HG02870 (cell line): ENCODE measurements around the gene PRRG1.
"Not testable (repeated sequence)": the region's sequence is repeated elsewhere in the genome, so short reads cannot be mapped to it uniquely, and the experiment has no call there.

Source experiments
- ATAC-seq: cut with Tn5 transposase; IDR thresholded peaks from one replicate; pipeline ENCODE4 v1.9.1; 2021; ENCODE audit warnings: mild to moderate bottlenecking, moderate library complexity; ENCODE audit not compliant: unreplicated experiment

The PRRG1 gene

DNA sequence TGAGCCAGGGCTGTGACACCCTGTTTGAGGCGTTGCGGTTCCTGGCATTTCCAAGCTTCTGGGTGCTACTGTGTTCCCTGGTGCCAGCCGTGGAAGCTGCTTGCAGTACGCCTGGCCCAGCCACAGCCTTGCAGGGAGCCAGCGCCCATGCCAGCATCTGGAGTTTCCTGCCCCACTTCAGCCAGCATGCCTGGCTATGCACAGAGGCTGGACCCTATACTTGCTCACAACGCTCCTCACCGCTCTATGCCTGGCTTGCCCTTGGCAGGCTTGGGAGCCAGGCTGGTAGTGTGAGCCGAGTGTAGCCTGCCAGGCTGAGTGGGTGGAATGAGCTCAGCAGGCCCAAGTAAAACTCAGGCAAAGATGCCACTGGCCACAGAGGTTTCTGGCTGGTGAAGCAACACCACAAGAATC, 22.4 kb downstream of the PRRG1 start:
- no peak for ATAC-seq

DNA sequence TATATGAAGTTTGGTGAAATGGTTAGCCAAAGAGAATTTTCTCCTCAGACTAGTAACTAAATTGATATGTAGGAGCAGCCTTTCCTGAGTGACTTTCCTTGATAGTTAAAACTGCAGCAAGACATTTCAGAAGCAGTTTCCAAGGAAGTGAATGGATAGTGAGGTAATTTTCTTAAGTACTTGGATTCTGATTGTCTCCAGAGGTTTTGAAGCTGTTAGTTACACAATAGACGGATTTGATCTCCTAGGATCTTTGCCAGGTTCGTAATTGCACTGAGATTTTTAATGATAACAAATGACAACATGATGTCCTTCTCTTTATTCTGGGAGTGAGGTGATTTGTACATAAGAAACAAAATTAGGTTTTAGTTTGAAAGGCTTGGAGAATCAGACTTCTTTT, 29.2 kb downstream of the PRRG1 start:
- ATAC-seq = no peak

DNA sequence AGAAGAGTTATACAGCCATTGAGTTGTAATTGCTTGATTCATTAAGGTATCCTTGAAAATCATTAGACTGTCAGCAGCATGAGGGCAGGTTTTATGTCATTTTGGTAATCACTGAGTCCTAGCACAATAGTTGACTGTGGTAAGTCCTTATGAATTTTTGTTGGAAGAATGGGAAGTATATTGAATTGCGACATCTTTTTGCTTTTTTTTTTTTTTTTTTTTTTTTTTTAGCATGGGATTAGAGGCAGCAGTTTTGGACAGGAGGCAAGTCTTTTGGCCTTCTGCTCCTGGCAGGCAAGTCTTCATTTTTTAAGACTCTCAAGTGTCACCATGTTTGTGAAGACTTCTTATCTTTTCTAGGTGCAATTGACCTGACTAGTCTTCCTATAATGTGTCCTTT, 29.7 kb downstream of the PRRG1 start:
- no peak for ATAC-seq

DNA sequence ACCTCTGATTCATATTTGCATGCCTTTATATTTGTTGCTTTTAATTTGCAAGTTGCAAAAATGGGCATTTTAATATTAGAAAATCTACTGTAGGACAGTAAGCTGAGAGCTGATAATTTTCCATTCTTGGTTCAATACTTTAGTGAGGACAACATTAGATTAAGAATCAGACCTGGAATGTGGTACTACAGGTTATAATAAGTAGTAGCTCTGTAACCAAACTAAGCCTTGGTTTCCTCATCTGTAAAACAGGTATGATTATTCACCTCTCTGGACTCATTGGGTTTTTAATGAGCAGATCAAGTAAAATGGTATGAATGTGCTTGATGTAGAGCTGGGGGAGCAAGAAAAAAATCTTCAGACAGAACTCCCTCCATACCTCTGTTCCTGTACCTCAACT, 31.1 kb downstream of the PRRG1 start:
- ATAC-seq = no peak

DNA sequence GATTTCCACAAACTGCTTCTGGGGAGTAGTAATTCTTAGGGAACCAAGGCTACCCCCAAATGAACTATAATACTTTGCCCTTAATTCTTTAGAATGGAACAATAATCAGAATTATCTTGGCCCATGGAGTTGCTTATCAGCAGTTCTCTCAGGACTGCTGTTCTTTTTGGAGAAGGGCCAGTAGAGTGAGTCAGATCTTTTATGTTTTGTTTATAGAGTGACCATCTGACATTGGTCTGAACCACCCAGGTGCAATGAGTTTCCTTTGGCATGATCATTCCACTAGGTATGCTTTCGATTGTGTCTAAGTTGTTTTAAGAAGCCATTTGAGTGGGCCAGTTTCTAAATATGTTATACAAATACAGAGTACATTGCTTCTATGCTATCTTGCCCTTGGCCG, 31.8 kb downstream of the PRRG1 start:
- no peak for ATAC-seq

DNA sequence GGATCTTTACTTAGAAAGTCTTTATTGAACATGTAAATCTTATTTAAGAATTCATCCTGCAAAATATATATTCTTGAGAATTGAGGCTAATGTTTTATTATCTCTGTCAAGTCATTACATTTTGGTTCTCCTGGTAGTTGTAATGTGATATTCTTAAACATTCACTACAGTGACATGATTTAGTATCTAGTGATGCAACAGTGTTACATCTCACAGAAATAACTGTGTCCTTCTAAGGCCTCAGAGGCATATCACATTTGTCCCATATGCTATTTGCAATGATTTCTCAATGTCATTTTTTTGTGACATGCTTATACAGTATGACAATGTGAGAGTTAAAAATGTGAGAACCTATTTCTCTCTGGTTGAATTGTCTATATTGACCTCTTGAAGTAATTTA, 34.1 kb downstream of the PRRG1 start:
- ATAC-seq = no peak

DNA sequence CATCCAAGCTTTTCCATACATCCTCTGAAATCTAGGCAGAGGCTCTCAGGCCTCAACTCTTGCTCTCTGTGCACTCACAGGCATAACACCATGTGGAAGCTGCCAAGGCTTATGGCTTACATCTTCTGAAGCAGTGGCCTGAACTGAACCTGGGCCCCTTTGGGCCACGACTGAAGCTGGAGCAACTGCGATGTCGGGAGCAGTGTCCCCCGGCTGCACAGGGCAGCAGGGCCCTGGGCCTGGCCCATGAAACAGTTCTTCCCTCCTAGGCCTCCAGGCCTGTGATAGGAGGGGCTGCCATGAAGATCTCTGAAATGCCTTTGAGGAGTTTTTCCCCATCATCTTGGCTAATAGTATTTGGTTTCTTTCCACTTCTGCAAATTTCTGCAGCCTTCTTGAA, 39.2 kb downstream of the PRRG1 start:
- ATAC-seq = no peak

DNA sequence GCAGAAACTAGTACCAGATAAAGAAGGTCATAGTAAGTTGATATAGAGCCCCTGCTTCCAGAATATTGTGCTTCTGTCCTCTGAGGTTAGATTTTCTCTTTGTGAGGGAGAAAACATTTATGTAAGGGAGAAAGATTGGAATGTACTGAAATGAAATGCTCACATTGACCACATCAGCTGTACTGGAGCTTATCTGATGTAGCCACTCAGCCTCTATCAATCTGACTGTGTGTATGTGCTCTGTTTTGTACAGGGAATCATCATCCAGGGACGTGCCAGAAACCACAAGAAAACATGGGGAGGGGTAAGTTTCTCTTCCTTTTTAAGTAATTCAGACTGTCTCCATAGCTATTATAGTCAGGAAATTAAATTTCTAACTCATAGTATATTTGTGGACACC, 56.8 kb downstream of the PRRG1 start:
- no peak for ATAC-seq

DNA sequence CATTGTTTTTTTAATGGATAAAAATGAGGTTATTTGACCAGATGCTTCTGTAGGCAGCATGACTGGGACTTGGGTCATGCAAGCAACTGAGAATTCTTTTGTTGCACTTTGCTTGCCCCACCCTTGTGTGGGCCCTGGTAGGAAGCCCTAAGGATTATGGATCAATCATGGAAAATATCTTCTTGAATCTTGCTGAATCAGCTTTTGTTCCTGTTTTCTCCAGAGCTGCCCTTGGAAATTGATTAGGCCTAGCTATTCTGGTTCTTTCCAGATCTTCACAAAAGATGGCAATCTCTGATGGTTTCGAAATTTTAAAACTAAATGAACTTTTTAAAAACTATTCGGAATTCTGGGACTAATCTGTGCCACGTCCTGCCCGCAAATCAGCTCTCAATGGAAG, 58.6 kb downstream of the PRRG1 start:
- no peak for ATAC-seq

DNA sequence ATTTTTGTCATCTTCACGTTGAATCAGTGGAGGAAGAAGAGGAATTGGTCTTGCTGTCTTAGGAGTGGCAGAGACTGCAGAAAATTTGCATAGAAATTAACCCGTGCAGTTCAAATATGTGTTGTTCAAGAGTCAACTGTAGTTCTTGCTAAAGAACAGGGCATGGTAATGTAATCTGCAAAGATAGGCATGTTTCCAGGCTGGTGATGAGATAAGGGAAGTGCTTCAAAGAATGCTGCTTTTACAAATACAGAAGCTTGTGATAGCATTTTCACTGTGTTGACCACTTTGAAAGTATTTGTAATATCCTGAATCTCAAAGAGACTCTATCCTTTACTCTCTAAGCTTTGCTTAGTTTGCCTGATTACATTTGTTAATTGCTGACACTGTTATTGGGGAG, 60.1 kb downstream of the PRRG1 start:
- ATAC-seq = no peak

DNA sequence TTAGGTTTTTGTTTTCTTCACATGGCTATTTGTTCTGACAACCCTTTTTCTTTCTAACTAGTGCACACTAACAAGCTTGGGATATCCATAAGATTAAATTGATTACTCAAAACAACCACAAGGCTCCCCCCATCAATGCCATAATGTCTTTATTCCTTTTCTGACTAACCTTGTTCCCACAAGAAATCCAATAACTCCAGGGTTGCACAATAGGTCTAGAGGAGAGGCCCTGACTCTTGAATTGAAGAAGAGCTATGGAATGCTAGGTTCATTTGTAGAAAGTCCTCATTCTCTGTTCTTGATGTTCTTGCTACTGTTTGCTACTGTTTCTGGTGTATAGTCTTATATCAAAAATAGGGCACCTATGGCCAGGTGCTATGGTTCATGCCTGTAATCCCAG, 71.0 kb downstream of the PRRG1 start:
- no peak for ATAC-seq

DNA sequence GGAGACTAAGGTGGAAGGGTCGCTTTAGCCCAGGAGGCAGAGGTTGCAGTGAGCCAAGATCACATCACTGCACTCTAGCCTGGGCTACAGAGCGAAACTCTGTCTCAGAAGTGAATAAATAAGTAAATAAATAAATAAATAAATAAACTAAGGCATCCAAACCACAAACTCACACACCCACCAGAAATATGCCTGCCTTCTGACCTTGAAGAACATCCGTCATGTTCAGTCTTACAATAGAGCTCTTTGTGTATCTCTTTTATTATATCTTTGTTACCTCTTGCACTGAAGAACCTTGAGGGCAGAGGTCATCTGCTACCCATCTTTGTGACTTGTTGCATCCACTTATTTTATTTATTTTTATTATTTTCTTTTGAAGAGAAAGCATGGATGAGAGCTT, 71.6 kb downstream of the PRRG1 start:
- ATAC-seq = no peak

DNA sequence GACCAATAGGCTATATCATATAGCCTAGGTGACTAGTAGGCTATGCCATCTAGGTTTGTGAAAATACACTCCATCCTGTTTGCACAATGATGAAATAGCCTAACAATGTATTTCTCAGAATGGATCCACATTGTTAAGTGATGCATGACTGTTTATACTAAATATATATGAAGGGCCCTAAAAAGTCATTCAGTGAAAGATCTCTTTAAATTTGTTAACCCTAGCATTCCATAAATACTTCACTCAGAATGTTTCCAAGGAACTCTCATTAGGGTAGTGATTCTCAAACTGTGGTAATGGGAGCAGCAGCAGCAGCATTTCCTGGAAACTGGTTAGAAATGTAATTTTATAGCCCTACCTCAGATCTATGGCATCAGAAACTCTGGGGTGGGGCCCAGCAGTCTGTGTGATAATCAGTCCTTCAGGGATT, 74.9 kb downstream of the PRRG1 start:
- ATAC-seq = no peak

DNA sequence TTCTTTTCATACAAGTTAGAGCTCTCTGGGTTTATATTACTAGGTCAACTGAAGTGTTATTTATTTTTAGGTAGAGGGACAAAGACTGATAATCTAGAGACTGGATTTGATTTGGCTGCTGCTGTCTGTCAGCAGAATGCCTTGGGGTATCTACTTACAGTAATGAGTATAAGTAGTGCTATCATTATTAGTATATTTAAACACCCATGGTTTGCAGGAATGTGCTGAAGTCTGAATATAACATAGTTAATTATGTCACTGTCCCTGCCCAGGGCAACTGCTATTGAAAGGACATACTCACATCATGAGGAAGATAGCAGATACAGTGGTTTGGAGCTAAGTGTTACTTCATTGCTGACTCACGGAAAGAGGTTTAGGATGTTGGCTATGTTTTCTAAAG, 76.2 kb downstream of the PRRG1 start:
- ATAC-seq = no peak

DNA sequence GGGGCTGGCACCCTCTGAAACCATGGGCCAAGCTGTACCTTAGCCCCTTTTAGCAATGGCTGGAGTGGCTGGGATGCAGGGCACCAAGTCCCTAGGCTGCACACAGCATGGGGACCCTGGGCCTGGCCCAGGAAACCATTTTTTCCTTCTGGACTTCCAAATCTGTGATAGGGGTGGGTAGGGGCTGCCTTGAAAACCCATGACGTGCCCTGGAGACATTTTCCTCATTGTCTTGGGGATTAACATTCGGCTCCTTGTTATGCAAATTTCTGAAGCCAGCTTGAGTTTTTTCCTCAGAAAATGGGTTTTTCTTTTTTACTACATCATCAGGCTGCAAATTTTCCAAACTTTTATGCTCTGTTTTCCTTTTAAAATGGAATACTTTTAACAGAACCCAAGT, 79.8 kb downstream of the PRRG1 start:
- not testable (repeated sequence) for ATAC-seq

DNA sequence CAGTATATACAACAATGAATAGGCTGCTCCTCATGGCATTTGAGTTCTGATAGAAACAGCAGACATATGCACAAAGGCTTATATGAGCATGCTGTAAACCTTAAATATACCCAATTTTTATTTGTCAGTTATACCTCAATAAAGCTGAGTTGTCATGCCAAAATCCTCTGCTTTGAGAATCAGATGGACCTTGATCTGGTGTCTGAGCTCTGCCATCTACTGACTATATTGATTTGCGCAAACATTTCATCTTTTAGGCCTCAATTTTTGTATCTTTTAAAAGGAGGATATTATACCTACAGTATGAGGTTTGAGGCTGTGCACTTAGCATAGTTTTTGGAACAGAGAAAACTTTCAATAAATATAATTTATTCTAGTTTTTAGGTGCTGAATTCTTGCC, 85.2 kb downstream of the PRRG1 start:
- no peak for ATAC-seq

DNA sequence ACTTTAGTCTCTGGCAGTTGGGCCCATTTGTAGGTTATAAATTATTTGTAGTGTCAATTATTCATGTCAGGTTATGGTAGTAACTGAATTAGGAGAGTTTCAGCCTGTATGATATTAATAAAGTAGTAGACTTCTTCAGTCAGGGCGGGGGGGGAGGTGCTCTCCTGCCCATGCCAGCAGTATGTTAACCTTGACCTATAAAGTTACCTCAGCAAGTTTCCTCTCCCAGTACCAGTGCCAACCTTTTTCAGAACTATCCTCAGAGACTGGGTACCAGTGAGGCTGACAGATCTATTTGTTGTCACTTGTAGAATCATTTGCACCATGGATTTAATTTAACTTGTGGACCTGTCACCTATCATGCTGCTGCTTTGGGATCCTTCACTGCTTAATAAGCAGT, 88.0 kb downstream of the PRRG1 start:
- ATAC-seq = no peak

DNA sequence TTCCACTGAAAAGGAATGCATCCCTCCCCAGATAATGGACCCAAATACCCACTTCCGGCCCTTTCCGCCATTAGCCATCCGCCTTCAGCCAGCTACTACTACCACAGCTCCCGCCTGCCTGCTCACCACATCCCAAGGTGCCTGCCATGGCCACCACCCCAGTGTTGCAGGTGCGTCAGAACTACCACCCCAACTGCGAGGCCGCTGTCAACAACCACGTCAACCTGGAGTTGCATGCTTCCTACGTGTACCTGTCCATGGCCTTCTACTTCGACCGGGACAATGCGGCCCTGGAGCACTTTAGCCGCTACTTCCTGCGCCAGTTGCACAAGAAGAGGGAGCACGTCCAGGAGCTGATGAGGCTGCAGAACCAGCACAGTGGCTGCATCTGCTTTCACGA, 92.2 kb downstream of the PRRG1 start:
- ATAC-seq = no peak

DNA sequence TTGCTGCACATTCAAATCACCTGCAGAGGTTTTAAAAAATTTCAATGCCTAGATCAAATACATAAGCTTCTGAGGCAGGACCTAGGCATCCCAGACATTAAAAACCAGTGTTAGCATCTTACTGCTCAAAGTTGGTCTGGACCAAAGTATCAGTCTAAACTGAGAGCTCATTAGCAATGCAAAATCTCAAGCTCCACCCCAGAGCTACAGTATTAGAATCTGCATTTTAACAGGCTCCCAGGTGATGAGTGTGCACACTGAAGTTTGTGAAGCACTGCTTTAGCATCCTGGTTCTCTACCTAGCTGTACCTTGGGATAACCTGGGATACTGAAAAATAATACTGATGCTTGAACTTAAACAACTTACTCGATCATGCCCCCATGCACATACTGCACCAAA, 96.0 kb downstream of the PRRG1 start:
- ATAC-seq = no peak

DNA sequence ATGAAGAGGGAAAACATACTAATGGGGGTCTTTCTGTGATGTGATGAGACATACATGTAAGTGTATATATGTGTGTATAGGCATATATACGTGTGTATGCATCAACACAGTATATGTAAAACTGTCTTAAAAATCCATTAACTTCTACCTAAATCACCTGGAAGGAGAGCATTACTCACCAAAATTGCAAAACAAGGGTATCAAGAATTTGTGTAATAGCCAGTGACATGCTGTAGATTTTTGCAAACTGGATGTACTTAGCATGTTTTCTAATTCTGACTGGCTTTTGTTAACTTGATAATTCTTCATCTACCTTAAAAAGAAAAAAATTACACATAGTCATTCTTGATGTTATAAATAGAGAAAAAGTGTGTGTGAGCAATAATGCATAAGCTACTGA, 104.7 kb downstream of the PRRG1 start:
- ATAC-seq = no peak

DNA sequence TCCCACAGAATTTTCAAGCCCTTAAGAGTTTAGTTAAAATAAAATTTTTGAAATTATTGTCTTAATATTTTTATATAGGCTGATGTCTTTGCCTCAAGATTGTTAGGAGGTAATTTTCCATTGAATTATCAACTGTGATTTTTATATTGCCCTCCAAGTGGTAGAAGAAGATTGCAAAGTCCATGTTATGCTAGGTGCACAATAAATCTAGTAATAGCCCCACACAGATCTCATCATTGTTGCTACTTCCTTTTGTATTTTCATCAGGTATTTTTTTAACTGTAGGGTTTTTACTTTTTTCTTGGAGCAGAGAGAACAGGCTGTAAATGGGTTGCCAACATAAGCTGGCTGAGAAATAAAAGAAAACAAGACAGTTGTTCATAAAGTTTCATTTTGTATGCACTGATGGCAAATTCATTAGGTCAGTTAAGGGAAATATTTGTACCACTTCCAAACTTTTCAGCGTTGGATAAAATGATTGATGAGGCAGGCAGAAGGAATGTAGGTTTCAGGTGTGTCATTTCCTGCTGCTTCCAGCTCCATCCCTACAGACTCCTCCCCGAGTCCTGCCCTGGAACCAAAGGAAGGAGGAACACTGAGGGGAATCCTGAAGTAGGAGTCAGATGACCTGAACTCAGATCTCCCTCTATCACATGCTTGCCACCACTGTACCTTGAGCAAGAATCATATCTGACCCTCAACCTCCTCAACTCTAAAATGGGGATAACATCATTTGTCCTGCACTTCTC, 105.5 kb downstream of the PRRG1 start:
- ATAC-seq = no peak

DNA sequence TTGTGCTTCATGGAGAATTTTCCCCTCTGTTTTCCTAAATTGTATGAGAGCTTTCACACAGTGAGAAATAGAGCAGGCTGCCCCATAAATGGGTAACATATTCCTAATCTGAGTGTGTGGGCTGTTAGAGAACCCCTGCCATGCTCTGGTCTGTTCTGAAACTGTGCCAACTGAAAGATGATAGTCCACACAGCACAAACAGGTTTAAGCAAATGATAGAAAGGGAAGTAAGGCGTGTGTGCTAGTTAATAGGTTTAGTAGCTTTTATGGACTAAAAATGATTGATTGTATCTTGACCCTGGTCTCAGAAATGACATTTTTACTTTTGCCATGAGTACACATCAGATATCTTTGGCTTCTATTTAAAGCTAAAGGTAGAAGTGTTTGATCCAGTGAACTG, 106.2 kb downstream of the PRRG1 start:
- ATAC-seq = no peak

DNA sequence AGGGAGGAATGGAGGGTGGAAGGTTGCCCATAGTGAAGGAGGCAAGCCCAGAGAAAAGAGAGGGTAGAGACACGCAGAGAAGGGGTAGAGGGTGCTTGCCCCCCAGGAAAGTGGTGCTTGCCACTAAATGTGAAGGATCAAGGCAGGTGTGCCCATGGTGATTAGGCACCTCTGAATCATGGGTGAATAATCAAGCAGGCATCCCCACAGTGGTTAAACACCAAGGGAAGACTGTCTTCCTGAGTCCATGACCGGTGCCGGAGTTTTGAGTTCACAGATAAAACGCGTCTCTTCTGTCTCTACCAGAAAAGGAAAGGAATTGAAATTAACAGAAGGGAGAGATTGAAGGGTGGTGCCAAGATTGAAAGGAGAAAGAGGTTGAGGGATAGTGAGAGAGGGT, 111.1 kb downstream of the PRRG1 start:
- not testable (repeated sequence) for ATAC-seq
